IMR-90 (cell line): ENCODE results near the gene CAPN5. TPM values are rescaled to one million over a fixed set of nuclear protein-coding genes. Genes with fewer than 3 reads are reported as not detected.

Experiments
- ATAC-seq: fragments of 200-7000 bp; cut with Tn5 transposase; 2 replicates; pipeline ENCODE4 v1.9.1; 2020; ENCODE audit warnings: low read depth, mild to moderate bottlenecking, moderate library complexity
- BruUV-seq: library from RNA; stranded (reverse); fragments of 400-500 nt; replicated peaks from 2 replicates; lab custom pipeline; 2021; lab: Mats Ljungman, UMichigan
- CTCF ChIA-PET: fragments of 300-600 bp; formaldehyde crosslinking; extraction: SDS; loops from one replicate; lab custom pipeline; 2021; ENCODE audit warnings: antibody characterized with exemption; lab: Yijun Ruan, JAX
- POLR2A ChIA-PET: fragments of 300-600 bp; sonication (Branson Sonifier 250); formaldehyde crosslinking; loops from one replicate; lab custom pipeline; 2022; ENCODE audit warnings: antibody characterized with exemption; ENCODE audit not compliant: unreplicated experiment; lab: Charles Lee
- DNase-seq: peaks from one replicate; pipeline ENCODE4 v3.0.0; 2013
- H2AFZ ChIP-seq: replicated peaks from 2 replicates; pipeline ENCODE3; 2013; ENCODE audit warnings: low read length, mild to moderate bottlenecking; ENCODE audit not compliant: poor library complexity
- H2AK5ac ChIP-seq: 2 replicates; pipeline ENCODE4 v1.6.1; 2013; ENCODE audit warnings: low read depth, low read length, inconsistent platforms
- H2AK9ac ChIP-seq: replicated peaks from 2 replicates; pipeline ENCODE3; 2013; ENCODE audit warnings: mild to moderate bottlenecking, low read depth, low read length, moderate library complexity; ENCODE audit not compliant: poor library complexity
- H2BK120ac ChIP-seq: 2 replicates; pipeline ENCODE4 v1.6.1; 2013; ENCODE audit warnings: low read depth, low read length, inconsistent platforms
- H2BK15ac ChIP-seq: 3 replicates; pipeline ENCODE4 v1.6.1; 2013; ENCODE audit warnings: low read depth, low read length, inconsistent platforms
- H2BK20ac ChIP-seq: 2 replicates; pipeline ENCODE4 v1.6.1; 2013; ENCODE audit warnings: low read depth, mild to moderate bottlenecking, inconsistent platforms, low read length, moderate library complexity
- H2BK5ac ChIP-seq: 2 replicates; pipeline ENCODE4 v1.6.1; 2013; ENCODE audit warnings: mild to moderate bottlenecking, low read depth, low read length, inconsistent platforms; ENCODE audit not compliant: poor library complexity, severe bottlenecking
- H3K14ac ChIP-seq: replicated peaks from 2 replicates; pipeline ENCODE4 v1.6.1; 2013; ENCODE audit warnings: low read depth, low read length, inconsistent platforms
- H3K18ac ChIP-seq: 2 replicates; pipeline ENCODE4 v1.6.1; 2013; ENCODE audit warnings: low read depth, low read length, control low read depth
- H3K23ac ChIP-seq: 2 replicates; pipeline ENCODE4 v1.6.1; 2013; ENCODE audit warnings: low read depth, low read length, inconsistent platforms
- H3K27ac ChIP-seq: 2 replicates; pipeline ENCODE4 v1.5.1; 2013; ENCODE audit warnings: mild to moderate bottlenecking, control low read depth, low read length; ENCODE audit not compliant: insufficient read depth
- H3K27me3 ChIP-seq: 2 replicates; pipeline ENCODE4 v1.6.1; 2013; ENCODE audit warnings: low read length; ENCODE audit not compliant: control insufficient read depth, insufficient read depth
- H3K36me3 ChIP-seq: 2 replicates; pipeline ENCODE4 v1.6.1; 2013; ENCODE audit warnings: low read length, mixed read lengths; ENCODE audit not compliant: control insufficient read depth, insufficient read depth
- H3K4ac ChIP-seq: 2 replicates; pipeline ENCODE4 v1.6.1; 2013; ENCODE audit warnings: low read depth, low read length, inconsistent platforms
- H3K4me1 ChIP-seq: 2 replicates; pipeline ENCODE4 v1.6.1; 2013; ENCODE audit warnings: low read length, mixed read lengths; ENCODE audit not compliant: control insufficient read depth, insufficient read depth
- H3K4me2 ChIP-seq: 2 replicates; pipeline ENCODE4 v1.6.1; 2013; ENCODE audit warnings: low read depth, mild to moderate bottlenecking, control low read depth, low read length, moderate library complexity
- H3K4me3 ChIP-seq: 2 replicates; pipeline ENCODE4 v1.5.1; 2013; ENCODE audit warnings: low read depth, mild to moderate bottlenecking, control low read depth, low read length, moderate library complexity; ENCODE audit not compliant: insufficient read depth
- H3K56ac ChIP-seq: 2 replicates; pipeline ENCODE4 v1.6.1; 2013; ENCODE audit warnings: low read length, inconsistent platforms; ENCODE audit not compliant: insufficient read depth; ENCODE audit errors: extremely low read depth
- H3K79me1 ChIP-seq, 2 experiments: 2 replicates each; pipeline ENCODE4 v1.6.1; 2013; ENCODE audit warnings: low read length in 2 of 2, inconsistent platforms in 1 of 2, low read depth in 1 of 2
- H3K9ac ChIP-seq: 2 replicates; pipeline ENCODE4 v1.6.1; 2013; ENCODE audit warnings: low read depth, low read length, control low read depth
- H3K9me1 ChIP-seq: 2 replicates; pipeline ENCODE4 v1.6.1; 2013; ENCODE audit warnings: low read length, inconsistent platforms; ENCODE audit not compliant: insufficient read depth
- H3K9me3 ChIP-seq: 2 replicates; pipeline ENCODE4 v1.6.1; 2013; ENCODE audit warnings: low read length; ENCODE audit not compliant: control insufficient read depth, insufficient read depth
- H4K20me1 ChIP-seq: 2 replicates; pipeline ENCODE4 v1.6.1; 2013; ENCODE audit warnings: low read length, inconsistent platforms; ENCODE audit not compliant: insufficient read depth
- H4K5ac ChIP-seq: 2 replicates; pipeline ENCODE4 v1.6.1; 2013; ENCODE audit warnings: mild to moderate bottlenecking, low read depth, low read length, control low read depth
- H4K8ac ChIP-seq, 2 experiments: 2 replicates each; pipeline ENCODE4 v1.6.1; 2013; ENCODE audit warnings: low read depth in 2 of 2, low read length in 2 of 2, control low read depth in 1 of 2, inconsistent platforms in 1 of 2
- H4K91ac ChIP-seq: 2 replicates; pipeline ENCODE4 v1.6.1; 2013; ENCODE audit warnings: low read depth, low read length, inconsistent platforms; ENCODE audit not compliant: insufficient read depth
- BHLHE40 ChIP-seq: fragments of 150-350 bp; IDR thresholded peaks from 2 replicates; pipeline ENCODE4 v1.6.1; 2016; ENCODE audit warnings: mild to moderate bottlenecking, low read depth, low read length
- CHD1 ChIP-seq: IDR thresholded peaks from 2 replicates; pipeline ENCODE4 v1.6.1; 2012; ENCODE audit warnings: low read depth, low read length, improper control_type of control experiment
- FOS ChIP-seq: fragments of 150-350 bp; IDR thresholded peaks from 2 replicates; pipeline ENCODE4 v1.6.1; 2016; ENCODE audit warnings: low read depth, low read length
- MAFK ChIP-seq: IDR thresholded peaks from 2 replicates; pipeline ENCODE4 v1.6.1; 2012; ENCODE audit warnings: low read depth, low read length, improper control_type of control experiment
- MAZ ChIP-seq: IDR thresholded peaks from 2 replicates; pipeline ENCODE4 v1.6.1; 2012; ENCODE audit warnings: low read depth, mild to moderate bottlenecking, low read length, improper control_type of control experiment, moderate library complexity, borderline replicate concordance
- MXI1 ChIP-seq: IDR thresholded peaks from 2 replicates; pipeline ENCODE4 v1.6.1; 2012; ENCODE audit warnings: low read depth, mild to moderate bottlenecking, low read length, moderate library complexity, borderline replicate concordance
- POLR2A ChIP-seq: IDR thresholded peaks from 2 replicates; pipeline ENCODE4 v1.6.1; 2012; ENCODE audit warnings: mild to moderate bottlenecking, low read depth, low read length
- RFX5 ChIP-seq: IDR thresholded peaks from 2 replicates; pipeline ENCODE4 v1.8.0; 2012; ENCODE audit warnings: low read depth, mild to moderate bottlenecking, low read length, moderate library complexity
- WGBS, 2 experiments: methylation state at CpG; one replicate each; pipeline versions ENCODE4 v1.1.5 to v1.1.7; 2013; ENCODE audit warnings: missing lambda C conversion rate in 2 of 2; ENCODE audit not compliant: insufficient read length in 1 of 2; ENCODE audit errors: extremely low coverage in 2 of 2; 5-methylcytosine and 5-hydroxymethylcytosine counted together
- dilution Hi-C: fragments of 300-500 bp; cut with HindIII; formaldehyde crosslinking; loops from one replicate; pipeline ENCODE4 v1.14.3; 2018; ENCODE audit warnings: low sequenced_read_pairs; ENCODE audit not compliant: unreplicated experiment
- in situ Hi-C: fragments of 300-500 bp; cut with MboI; formaldehyde crosslinking; loops from 3 replicates; pipeline ENCODE4 v1.14.3; 2019; ENCODE audit warnings: low sequenced_read_pairs, inconsistent platforms, mixed read lengths
- intact Hi-C: fragments of 100-400 bp; cut with micrococcal nuclease; formaldehyde crosslinking; loops from 2 replicates; pipeline ENCODE4 v1.10.0; 2022
- polyA plus RNA-seq, 3 experiments: library from polyadenylated mRNA; depleted of rRNA; stranded (reverse); fragments of >200 nt; gene quantifications; 2 replicates each; pipeline ENCODE4 v1.2.3, GENCODE V29; 2012; ENCODE audit warnings: low replicate concordance in 1 of 3
- total RNA-seq: library from RNA; depleted of rRNA; stranded (reverse); fragments of >200 nt; gene quantifications from 2 replicates; pipeline ENCODE4 v1.2.3, GENCODE V29; 2012
- TF ChIP-seq, protein P1 (sequence below): fragments of 150-350 bp; IDR thresholded peaks from 2 replicates; pipeline ENCODE4 v1.6.1; 2016; ENCODE audit warnings: low read depth, mild to moderate bottlenecking, low read length, moderate library complexity, borderline replicate concordance
- TF ChIP-seq, protein P2 (sequence below): fragments of 150-350 bp; IDR thresholded peaks from 2 replicates; pipeline ENCODE4 v1.6.1; 2017; ENCODE audit warnings: mild to moderate bottlenecking, antibody characterized with exemption, low read length, low read depth

Gene CAPN5
- total and polyA plus RNA-seq, 2 of the 4 experiments (the other 2 are of a cell fraction), result 8.1 to 24.0 TPM

DNA sequence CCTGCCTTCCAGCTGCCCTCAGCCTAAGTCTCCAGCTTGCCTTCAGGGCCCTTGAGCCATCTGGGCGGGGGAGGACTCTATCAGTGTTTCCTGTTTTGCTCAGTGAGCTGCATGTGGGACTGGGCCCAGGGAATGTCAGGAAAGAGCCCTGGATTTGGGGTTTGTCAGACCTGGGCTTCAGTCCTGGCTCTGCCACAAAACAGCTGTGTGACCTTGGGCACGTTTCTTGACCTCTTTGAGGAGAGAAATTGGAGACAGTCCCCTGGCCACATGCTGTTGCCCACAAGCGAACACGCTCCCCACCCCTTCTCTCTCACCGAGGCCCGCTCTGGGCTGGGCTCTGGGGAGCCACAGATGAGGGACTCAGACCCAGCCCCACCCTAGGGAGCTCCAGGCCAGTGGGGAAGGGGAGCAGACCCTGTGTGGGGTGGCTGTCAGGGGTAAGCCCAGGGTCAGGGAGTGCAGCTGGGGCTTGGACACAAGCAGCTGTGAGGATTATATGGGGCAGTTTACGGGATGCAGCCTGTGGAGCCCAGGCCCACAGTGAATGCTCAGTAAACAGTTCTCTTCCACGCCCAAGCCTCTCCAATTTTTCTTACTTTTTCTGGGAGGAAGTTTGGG is 73.6 kb downstream of the CAPN5 start:
- POLR2A ChIA-PET, result interaction anchor here (0.6 kb wide), 1 partner anchor 11 kb away, joined by 3 read pairs; no protein-coding TSS in a partner anchor
- Histone ChIP-seq H3K4me1 (no peaks in the 10 kb centered on the region), H3K18ac (no peak overlapping the region), H2BK120ac (no peak overlapping the region), H3K27ac (no peak overlapping the region), H2AK9ac (peak overlapping the region; percentile 9), H3K23ac (no peak overlapping the region), H3K14ac (0 out of 2 replicates have a peak overlapping the region, but pooled peaks have one; percentile 11), H3K9ac (no peak overlapping the region), H3K36me3 (no peaks in the 10 kb centered on the region), H4K5ac (no peak overlapping the region), H3K9me1 (no peaks in the 10 kb centered on the region), H3K9me3 (no peaks in the 10 kb centered on the region), H3K4me3 (no peak overlapping the region), H3K79me1 (no peaks in the 10 kb centered on the region), H2BK20ac (no peak overlapping the region), H4K8ac (no peak overlapping the region), H2AFZ (peak overlapping the region; percentile 70), H4K91ac (no peak overlapping the region), H2BK15ac (no peak overlapping the region), H4K20me1 (no peaks in the 10 kb centered on the region), H3K27me3 (peaks cover 12% of the 10 kb centered on the region), H2BK5ac (no peak overlapping the region), H2AK5ac (no peak overlapping the region), H3K56ac (no peak overlapping the region), H3K4ac (no peak overlapping the region), H3K4me2 (no peak overlapping the region)
- intact Hi-C loops, result no loop called here
- TF ChIP-seq BHLHE40 (no peak), RFX5 (no peak), POLR2A (no peak), MXI1 (no peak), FOS (no peak), MAZ (no peak), MAFK (no peak), CHD1 (no peak)
- TF ChIP-seq, protein P1, sequence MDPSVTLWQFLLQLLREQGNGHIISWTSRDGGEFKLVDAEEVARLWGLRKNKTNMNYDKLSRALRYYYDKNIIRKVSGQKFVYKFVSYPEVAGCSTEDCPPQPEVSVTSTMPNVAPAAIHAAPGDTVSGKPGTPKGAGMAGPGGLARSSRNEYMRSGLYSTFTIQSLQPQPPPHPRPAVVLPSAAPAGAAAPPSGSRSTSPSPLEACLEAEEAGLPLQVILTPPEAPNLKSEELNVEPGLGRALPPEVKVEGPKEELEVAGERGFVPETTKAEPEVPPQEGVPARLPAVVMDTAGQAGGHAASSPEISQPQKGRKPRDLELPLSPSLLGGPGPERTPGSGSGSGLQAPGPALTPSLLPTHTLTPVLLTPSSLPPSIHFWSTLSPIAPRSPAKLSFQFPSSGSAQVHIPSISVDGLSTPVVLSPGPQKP, result no peak
- TF ChIP-seq, protein P2, sequence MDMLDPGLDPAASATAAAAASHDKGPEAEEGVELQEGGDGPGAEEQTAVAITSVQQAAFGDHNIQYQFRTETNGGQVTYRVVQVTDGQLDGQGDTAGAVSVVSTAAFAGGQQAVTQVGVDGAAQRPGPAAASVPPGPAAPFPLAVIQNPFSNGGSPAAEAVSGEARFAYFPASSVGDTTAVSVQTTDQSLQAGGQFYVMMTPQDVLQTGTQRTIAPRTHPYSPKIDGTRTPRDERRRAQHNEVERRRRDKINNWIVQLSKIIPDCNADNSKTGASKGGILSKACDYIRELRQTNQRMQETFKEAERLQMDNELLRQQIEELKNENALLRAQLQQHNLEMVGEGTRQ, result no peak
- peak; percentile 50 for ATAC-seq
- peak; percentile 47 for DNase-seq
- no TSS peak for BruUV-seq
- in situ Hi-C loops, result no loop called here
- dilution Hi-C loops, result no loop called here
- CTCF ChIA-PET, result interaction anchor here (1.0 kb wide), 2 partner anchors 13 to 48 kb away, joined by 3 to 4 read pairs; no protein-coding TSS in a partner anchor
- WGBS, 2 experiments, result 100% methylated on average over 1 of the region's 8 CpGs; no CpG with 5 or more reads in 1 of the 2 experiments
